ENCODE data around the gene TSPEAR. TPM values are rescaled to one million over a fixed set of nuclear protein-coding genes. Genes with fewer than 3 reads are reported as not detected.

TSPEAR gene
- polyA plus RNA-seq, 6 donors from 2014 or later, result not detected

DNA sequence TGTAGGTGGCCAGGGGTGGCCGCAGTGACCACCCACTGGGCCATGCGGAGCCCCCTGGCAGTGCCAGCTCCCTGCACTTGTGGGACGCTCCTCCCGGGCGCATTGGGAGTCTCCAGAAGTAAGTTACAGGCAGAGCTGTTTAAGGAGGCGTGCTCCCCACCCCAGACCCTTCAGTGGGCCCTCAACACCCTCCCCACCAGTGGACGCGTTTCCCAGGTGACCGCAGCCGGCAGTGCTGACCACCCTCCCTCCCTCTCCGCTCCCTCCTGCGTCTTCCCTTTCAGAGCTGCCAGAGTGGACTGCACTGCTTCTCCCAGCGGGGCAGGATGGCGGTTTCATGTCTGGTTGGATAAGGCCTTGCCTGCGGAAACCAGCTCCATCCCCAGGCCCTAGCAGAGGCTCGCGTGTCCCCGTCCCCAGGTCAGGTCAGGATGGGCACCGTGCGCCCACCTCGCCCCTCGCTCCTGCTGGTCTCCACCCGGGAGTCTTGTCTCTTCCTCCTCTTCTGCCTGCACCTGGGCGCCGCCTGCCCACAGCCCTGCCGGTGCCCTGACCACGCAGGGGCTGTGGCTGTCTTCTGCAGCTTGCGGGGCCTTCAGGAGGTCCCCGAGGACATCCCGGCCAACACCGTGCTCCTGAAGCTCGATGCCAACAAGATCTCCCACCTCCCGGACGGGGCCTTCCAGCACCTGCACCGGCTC lies 255.0 kb downstream of the TSPEAR start:
- H3K36me3 Mint-ChIP-seq, result no peaks in the 10 kb centered on the region
- H3K4me1 Mint-ChIP-seq, result peaks cover 0 to 11% (median 6%) of the 10 kb centered on the region in 3 donors
- H3K9me3 Mint-ChIP-seq, result peaks cover 0 to 24% (median 5%) of the 10 kb centered on the region in 7 donors
- H3K4me3 Mint-ChIP-seq, result peak overlapping the region in 7 of 8 donors; percentile 41 to 82 (median 70)
- peaks cover 0 to 4% (median 2%) of the 10 kb centered on the region in 3 donors for H3K27me3 Mint-ChIP-seq
- DNase-seq, result no peak
- H3K27ac Mint-ChIP-seq, result no peak overlapping the region
- ATAC-seq (ENCODE audit: low read depth in 2 of 2), result no peak

DNA sequence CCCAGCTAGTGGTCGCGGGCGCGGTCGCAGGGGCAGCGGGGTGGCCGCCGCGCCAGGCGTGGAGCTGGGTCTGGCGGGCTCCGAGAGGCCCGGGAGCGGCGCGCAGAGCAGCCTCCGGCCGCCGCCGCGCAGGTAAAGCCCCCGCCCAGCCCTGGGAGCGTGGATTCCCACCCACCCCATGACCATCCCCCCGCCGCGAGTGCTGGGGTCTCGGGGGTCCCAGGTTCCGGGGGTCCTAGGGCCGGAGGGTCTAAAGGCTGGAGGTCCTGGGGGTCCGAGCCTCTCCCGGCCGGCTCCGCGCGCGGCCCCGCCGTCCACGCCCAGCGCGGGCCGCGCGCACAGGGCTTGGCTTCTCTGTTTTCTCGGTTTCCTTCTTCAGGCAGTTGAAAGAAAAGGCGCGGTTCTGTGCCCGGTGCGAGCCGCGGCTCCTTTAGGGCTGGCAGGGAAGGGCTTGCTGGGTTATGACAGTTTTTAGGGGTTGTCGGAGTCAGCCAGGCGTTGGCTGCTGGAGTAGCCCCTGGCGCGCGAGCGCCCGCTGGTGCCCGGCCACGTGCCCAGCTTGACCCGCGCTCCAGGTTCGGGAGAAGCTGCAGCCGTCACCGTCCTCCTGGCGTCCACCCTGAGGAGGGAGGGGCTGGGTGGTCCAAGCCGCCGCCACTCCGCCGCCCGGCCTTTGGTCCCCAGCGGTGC lies 255.7 kb downstream of the TSPEAR start:
- DNase-seq (no peak), ATAC-seq (ENCODE audit: low read depth in 2 of 2) (peak; percentile 66 to 67)
- H3K27ac Mint-ChIP-seq, result no peak overlapping the region
- peaks cover 0 to 11% (median 9%) of the 10 kb centered on the region in 3 donors for H3K27me3 Mint-ChIP-seq
- H3K36me3 Mint-ChIP-seq, result no peaks in the 10 kb centered on the region
- peak overlapping the region; percentile 54 to 90 (median 78) for H3K4me3 Mint-ChIP-seq
- peaks cover 0 to 11% (median 6%) of the 10 kb centered on the region in 3 donors for H3K4me1 Mint-ChIP-seq
- H3K9me3 Mint-ChIP-seq, result peaks cover 0 to 24% (median 5%) of the 10 kb centered on the region in 7 donors

DNA sequence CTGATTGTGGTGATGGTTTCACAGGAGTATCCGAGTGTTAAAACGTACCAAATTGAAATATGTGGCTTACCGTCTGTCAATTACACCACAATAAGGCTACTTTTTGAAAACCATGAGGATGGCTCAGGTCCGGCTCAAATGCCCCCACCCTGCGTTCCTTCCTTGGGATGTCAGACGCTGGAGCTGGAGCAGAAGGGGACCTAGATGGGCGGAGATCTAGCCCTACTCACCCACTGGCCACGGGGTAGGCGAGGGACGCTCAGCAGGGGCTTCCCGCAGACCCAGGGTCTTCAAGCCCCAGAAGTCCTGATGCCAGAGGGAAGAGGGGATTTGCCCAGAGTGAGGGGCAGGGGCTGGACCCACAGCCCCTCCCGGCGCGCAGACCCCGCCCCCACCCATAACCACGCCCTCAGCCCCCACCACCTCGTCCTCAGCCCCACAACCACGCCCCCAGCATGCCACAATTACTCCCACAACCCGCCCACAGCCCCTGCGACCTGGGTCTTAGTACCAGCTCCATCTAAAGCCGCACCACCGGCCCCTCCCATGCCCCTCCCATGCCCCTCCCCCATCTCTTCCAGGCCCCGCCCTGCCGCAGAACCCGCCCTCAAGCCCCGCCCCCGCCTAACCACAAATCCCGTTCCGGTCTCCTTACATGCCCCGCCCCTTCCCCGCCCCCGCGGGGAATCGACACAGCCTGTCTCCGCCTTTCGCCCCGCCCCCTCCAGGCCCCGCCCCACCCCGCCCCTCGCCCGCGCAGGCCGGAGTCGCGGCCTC lies 256.4 kb downstream of the TSPEAR start, which contains the start of gene LRRC3:
TSS of gene LRRC3 (plus strand) at position 764 of the 777 bp plus-strand sequence. CDS start 1,135 bp downstream, outside the sequence.
- H3K36me3 Mint-ChIP-seq, result no peaks in the 10 kb centered on the region

DNA sequence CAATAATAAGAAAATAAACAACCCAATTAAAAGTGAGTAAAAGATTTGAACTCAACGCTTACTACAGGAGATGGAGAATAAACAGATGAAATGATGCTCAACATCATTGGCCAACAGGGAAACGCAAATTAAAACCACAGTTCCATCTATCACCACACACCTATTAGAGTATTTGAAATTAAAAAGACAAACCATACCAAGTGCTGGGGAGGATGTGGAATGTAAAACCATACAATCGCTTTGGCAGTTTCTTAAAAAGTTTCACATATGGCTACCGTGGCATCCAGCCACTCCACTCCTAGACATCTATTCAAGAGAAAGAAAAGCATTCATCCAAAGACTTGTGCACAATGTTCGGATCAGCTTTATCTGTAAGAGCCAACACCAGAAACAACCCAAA lies 257.3 kb downstream of the TSPEAR start:
- Mint-ChIP-seq H3K4me1 (peaks cover 0 to 11% (median 6%) of the 10 kb centered on the region in 3 donors), H3K4me3 (peak overlapping the region in 7 of 8 donors; percentile 24 to 88 (median 77)), H3K9me3 (peaks cover 0 to 24% (median 5%) of the 10 kb centered on the region in 7 donors), H3K36me3 (no peaks in the 10 kb centered on the region), H3K27ac (peak overlapping the region in 2 of 6 donors; percentile 28 to 55), H3K27me3 (peaks cover 3 to 22% (median 22%) of the 10 kb centered on the region in 3 donors)
- DNase-seq, result no peak
- no peak for ATAC-seq (ENCODE audit: low read depth in 2 of 2)

More for the DNA sequence above, 256.4 kb downstream of the TSPEAR start, which contains the start of gene LRRC3:
- peak; percentile 75 for DNase-seq
- Mint-ChIP-seq H3K4me3 (peak within 1 kb of the TSS; percentile 73 to 90 (median 79)), H3K4me1 (peaks cover 0 to 11% (median 6%) of the 10 kb centered on the region in 3 donors), H3K27ac (peak within 1 kb of the TSS in 3 of 6 donors; percentile 23 to 74 (median 28)), H3K27me3 (peaks cover 0 to 15% (median 13%) of the 10 kb centered on the region in 3 donors), H3K9me3 (peaks cover 0 to 24% (median 5%) of the 10 kb centered on the region in 7 donors)
- ATAC-seq (ENCODE audit: low read depth in 2 of 2), result peak; percentile 78 to 79

DNA sequence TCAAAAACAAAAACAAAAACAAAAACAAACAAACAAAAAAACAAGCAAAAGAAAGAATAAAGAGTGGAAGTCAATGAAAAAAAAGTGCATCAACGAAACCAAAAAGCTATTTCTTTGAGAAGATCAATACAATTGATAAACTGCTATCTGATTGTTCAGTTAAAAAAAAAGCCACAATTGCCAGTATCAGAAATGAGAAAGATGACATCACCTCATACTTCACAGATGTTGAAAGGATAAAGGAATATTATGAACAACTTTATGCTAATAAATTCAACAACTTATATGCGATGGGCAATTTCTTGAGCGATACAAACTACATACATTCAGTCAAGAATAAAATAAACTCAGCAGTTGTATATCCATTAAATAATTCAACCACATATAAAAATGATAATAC lies 258.3 kb downstream of the TSPEAR start:
- H3K9me3 Mint-ChIP-seq, result peaks cover 0 to 24% (median 5%) of the 10 kb centered on the region in 7 donors
- ATAC-seq (ENCODE audit: low read depth in 2 of 2) (no peak), DNase-seq (no peak)
- peak overlapping the region in 1 of 8 donors; percentile 77 for H3K4me3 Mint-ChIP-seq
- H3K27me3 Mint-ChIP-seq, result peaks cover 5 to 27% (median 27%) of the 10 kb centered on the region in 3 donors
- H3K27ac Mint-ChIP-seq, result no peak overlapping the region
- peaks cover 0 to 11% (median 6%) of the 10 kb centered on the region in 3 donors for H3K4me1 Mint-ChIP-seq
- H3K36me3 Mint-ChIP-seq, result no peaks in the 10 kb centered on the region

DNA sequence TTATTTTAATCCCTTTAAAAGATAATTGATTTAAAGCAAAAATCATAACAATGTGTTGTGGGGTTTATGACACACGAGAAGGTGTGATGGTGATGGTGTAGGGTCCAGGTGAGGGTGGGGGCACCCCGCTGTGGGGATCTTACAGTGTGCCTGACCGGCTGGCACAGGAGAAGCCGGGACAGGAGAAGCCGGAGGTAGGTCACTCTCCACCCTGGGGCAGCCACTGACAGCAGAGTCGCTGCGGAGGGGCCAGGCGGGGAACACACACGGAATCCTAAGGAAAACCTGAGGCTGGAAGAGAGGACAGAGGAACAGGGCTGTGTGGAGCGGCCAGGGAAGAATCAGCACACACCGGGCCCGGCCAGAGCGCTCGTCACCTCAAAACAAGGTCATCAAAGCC lies 260.4 kb downstream of the TSPEAR start:
- H3K27me3 Mint-ChIP-seq, result peaks cover 5 to 33% (median 32%) of the 10 kb centered on the region in 3 donors
- H3K4me3 Mint-ChIP-seq, result no peak overlapping the region
- DNase-seq (no peak), ATAC-seq (ENCODE audit: low read depth in 2 of 2) (no peak)
- H3K36me3 Mint-ChIP-seq, result no peaks in the 10 kb centered on the region
- H3K4me1 Mint-ChIP-seq, result peaks cover 0 to 8% (median 6%) of the 10 kb centered on the region in 3 donors
- H3K27ac Mint-ChIP-seq, result peak overlapping the region in 1 of 6 donors; percentile 25
- peaks cover 0 to 24% (median 5%) of the 10 kb centered on the region in 7 donors for H3K9me3 Mint-ChIP-seq

DNA sequence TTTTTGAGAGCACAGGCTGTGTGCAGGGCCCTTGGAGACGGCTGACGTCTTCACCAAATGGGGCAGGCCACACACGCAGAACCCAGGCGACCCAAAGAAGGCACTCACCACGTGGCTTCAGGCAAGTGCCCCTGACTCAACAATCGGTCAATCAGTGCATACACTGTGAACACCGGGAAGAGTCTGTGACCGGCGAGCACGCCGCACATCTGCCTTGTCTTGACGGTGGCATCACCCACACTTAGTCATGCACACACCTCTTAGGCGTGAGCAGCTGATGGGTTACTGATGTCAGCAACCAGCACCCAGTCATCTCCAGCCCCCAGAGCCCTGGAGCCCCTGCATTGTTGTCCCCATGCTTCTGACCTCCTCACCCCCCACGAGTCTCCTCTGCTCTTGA lies 261.0 kb downstream of the TSPEAR start:
- no peak for DNase-seq
- H3K4me3 Mint-ChIP-seq, result no peak overlapping the region
- no peaks in the 10 kb centered on the region for H3K36me3 Mint-ChIP-seq
- H3K9me3 Mint-ChIP-seq, result peaks cover 0 to 24% (median 5%) of the 10 kb centered on the region in 7 donors
- H3K4me1 Mint-ChIP-seq, result peaks cover 0 to 8% (median 6%) of the 10 kb centered on the region in 3 donors
- peaks cover 5 to 33% (median 32%) of the 10 kb centered on the region in 3 donors for H3K27me3 Mint-ChIP-seq
- ATAC-seq (ENCODE audit: low read depth in 2 of 2), result no peak
- no peak overlapping the region for H3K27ac Mint-ChIP-seq

DNA sequence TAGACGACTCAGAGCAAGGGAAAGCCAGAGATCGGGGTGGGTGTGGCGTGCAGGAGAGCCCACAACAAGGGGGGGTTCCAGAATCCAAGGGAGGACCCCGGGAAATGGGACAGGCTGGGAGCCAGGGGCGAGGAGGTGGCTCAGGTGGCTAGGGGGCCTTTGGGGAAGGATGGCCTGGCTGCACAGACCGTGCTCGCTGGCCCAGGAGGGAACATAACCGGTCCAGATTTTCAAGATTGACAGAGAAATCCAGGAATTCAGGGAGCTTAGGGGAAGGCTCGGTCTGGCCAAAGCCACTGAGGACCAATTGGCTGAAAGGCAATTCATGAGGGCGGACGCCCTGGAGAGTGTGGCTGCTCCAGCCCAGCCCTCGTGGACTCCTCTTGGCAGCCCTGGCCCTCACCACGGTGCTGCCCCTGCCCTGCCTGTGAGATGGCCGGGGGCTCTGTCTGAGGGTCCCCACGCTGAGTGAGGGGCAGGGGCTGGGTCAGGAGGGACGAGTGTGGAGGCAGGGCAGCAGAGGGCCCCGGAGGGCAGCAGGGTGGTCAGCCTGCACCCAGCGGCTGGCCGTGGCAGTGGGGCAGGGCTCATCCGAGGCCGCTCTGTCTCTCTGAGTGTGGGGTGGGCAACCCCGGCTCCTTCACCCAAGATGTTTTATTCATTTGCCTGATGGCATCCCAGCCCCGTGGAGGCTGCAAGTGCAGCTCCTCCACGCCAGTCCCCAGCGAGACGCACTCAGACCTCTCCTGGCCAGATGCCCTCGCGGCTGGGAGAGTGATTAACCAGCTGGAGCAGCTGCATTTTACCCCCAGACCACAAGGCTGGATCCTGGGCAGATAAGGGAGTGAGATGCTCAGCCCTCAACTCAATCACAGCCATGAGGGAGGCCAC lies 261.7 kb downstream of the TSPEAR start:
- DNase-seq (no peak), ATAC-seq (ENCODE audit: low read depth in 2 of 2) (no peak)
- H3K27me3 Mint-ChIP-seq, result peaks cover 5 to 33% (median 32%) of the 10 kb centered on the region in 3 donors
- peaks cover 0 to 24% (median 5%) of the 10 kb centered on the region in 7 donors for H3K9me3 Mint-ChIP-seq
- peak overlapping the region in 1 of 6 donors; percentile 53 for H3K27ac Mint-ChIP-seq
- no peaks in the 10 kb centered on the region for H3K36me3 Mint-ChIP-seq
- H3K4me3 Mint-ChIP-seq, result no peak overlapping the region
- H3K4me1 Mint-ChIP-seq, result peaks cover 0 to 4% (median 4%) of the 10 kb centered on the region in 3 donors

DNA sequence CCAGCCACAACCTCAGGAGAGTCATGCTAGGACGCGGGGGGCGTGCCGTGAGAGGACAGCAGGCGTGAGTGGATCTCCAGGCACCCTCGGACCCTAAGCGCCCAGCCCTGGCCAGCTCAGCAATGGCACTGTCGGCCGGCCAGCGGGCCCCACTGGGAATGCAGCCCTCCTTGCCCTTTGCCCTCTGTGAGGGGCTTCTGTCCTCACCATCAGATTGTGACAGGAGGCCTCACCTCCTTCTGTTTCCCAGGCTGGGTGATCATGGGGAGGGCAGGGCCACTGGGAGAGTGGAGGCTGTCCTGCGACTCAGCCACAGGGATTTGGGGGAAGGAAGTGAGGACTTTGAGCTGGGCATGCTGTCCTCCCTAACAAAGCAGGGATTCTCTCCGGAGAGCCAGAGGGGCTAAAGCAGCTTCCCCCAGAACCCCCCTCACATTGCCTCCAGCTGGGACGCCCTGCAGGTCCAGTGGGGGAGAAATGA lies 262.7 kb downstream of the TSPEAR start:
- Mint-ChIP-seq H3K27me3 (peaks cover 5 to 33% (median 32%) of the 10 kb centered on the region in 3 donors), H3K4me1 (no peaks in the 10 kb centered on the region), H3K36me3 (no peaks in the 10 kb centered on the region), H3K27ac (peak overlapping the region in 1 of 6 donors; percentile 17), H3K9me3 (peaks cover 0 to 14% (median 4%) of the 10 kb centered on the region in 7 donors), H3K4me3 (no peak overlapping the region)
- ATAC-seq (ENCODE audit: low read depth in 2 of 2) (no peak), DNase-seq (no peak)
